Measurements from ENCODE around the gene DAND5.

Gene DAND5

DNA sequence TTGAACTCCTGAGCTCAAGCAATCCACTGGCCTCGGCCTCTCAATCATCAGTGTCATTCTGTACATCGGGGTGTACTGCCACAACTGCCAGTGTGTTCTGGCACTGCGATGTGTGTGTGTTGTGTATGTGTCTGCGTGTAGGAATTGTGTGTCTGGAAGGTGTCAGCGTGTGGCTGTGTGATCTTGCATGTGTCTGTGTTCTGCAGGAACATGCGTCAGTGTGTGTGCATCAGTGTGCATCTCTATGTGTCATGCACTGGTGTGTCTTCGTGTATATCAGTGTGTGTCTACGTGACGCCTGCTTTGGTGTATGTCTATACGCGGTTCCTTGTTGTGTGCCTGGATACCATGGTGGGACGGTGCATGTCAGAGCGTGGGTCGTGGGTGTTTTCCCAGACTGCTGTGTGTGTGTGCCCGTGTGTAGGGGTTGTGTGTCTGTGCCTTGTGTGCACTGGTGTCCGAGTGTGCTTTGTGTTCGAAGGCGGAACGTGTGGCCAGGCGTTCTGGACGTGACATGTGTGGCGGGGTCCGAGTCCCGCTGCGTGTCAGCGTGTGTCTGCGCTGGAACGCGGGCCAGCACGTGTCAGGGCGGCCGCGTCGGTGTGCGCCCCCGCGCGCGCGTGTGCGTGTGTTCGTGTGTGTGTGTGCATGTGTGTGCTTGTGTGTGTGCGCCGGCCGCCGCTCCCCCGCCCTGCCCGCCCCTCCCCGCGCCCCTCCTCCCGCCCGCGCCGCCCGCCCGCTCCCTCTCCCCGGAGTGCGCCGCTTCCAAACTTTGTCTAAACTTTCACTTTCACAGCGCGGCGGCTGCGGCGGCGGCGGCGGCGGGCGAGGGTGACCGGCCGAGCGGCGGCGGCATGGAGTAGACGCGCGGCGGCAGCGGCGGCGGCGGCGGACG lies 25.6 kb downstream of the DAND5 start, which contains the start of gene NFIX:
Gene NFIX, plus strand, starts transcription at position 775 of the 895 bp plus-strand sequence. CDS start 363 bp downstream, outside the sequence.
- peak; percentile 56 for DNase-seq (ENCODE audit: low read depth)

DNA sequence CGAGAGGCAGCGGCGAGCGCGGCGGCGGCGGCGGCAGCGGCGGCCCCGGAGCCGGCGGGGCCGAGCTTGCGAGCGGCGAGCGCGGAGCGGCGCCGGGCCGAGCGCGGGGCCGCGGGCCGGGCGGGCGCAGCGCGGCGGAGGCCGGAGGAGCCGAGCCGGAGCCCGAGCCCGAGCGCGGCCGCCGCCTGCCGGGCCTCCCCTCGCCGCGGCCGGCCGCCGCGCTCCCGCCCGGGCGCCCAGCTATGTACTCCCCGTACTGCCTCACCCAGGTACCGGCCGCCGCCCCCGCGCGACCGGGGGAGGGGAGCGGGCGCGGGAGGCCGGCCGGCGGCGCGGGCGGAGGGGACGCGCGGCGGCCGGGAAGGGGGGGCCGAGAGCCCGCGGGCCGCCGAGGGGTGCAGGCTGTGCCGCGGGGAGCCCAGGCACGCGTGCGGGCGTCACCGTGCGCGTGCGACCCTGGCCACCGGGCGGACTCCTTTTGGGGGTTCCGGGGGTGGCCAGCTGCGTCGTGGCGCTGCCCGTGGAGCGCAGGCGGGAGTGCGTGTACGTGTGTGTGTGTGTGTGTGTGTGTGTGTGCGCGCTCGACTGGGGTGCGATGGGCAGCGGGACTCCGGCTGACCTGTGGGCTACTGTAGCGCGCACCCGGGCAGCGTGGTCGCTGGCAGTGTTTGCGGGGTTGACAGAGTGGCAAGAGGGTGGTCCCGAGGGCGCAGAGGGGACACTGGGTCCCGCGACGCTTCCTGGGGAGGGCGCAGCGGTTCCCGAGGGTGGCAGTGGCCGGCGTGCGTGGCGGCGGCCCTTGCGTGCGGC lies 26.4 kb downstream of the DAND5 start:
- DNase-seq (ENCODE audit: low read depth), result peak; percentile 41

DNA sequence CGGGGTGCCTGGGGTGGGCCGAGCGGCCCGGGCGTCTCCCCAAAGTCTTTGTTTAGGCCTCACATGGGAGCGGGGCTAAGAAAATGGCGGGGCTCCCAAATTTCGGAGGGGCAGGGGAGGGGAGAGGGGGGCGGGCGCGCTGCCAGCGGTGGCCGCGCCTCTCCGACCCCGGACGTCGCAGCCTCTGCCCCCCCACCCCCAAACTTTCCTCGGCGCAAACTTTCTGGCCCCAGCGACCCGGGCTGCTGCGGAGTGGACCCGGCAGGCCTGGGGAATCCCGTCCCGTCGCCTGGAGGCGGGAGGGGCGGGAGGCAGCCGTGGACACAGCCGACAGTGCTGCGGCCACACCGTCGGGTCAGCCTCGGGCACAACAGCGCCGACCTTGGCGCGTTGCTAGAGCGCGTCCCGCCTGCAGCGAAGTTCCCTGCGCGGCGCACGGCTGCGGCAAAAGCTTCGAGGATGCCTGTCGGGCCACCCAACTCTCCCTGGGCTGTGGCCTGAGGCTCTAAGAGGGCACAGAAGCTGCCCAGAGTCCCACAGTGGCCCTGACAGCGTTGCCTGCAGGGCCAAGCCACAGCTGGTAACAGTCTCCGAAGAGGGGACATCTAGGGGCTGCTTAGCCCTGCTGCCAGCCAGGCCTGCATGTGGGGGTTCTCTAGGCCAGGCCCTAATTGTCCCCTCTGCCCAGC lies 27.2 kb downstream of the DAND5 start:
- DNase-seq (ENCODE audit: low read depth), result peak; percentile 45

DNA sequence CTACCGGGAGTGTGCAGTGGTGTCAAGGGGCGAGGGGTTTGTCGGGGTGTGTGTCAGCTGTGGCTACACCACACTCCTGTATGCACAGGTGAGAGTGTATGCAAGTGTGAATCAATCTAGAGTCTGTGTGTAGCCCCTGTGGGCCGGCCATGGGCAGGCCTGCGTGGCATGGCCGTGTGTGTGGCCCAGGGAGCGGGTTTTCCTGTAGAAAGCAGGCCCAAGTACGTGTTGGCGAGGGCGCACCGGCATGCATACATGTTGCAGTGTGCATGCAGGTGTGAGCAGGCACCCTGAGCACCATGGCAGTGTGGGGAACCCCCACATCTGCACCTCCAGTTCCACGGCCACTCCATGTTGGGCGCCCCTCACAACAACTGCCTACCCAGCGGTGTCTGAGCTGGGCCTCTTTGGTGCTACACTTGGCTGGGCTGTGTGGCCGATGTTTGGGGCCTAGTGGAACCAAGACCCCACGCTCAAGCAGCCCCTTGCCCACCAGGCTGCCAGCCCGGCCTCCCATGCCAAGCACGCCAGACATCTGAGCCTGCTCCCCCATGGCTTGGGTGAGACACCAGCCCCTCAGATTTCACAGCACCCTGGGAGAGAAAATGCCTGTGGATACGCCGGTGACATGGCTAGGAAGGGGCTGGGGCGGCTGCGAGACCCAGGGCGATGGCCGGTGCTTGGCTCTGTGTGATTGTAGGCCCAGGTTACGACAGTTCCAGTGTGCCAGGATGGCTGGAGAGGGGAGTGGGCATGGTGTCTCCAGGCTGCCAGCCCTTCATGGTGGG lies 28.0 kb downstream of the DAND5 start:
- DNase-seq (ENCODE audit: low read depth), result no peak

DNA sequence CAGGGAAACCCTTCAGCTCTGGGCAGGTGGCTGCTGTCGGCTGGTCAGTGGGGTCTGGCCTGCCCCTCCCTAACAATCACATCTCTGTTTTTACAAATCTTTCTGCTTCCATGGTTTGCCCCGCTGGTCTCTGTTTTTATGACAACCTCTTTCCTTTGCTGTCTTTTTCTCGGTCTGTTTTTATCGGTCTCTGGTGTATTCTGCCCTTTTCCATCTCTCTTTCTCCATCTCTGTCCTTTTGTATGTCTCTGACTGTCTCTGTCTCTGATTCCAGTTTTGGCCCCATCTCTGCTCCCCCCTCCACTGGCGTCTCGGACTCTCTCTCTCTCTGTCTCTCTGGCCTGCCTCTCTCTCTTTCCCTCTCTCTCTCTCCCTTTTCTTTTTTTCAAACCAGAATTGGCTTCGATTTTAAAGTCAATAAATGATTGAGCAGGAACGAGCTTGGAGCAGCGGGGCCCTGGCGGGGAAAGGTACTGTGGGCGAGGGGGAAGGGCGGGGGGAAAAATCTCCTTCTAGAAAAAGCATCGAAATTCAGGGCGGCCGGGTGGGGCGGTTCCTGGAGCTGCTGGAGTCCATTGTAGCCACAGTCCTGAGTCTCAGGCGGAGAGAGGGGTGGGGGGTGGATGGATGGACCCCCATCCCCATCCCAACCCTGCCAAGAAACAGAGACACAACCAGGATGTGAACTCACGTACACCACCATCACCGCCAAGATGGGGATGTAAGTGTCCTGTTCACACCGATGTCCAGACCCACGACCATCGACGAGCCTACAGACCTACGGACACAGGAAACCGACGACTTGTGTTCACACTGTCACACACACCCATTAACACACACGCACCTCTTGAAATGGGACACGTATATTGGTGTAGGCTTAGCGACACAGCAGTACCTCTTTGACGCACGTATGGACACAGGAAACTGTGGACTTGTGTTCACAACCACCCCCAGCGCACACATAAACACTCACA lies 28.9 kb downstream of the DAND5 start:
- DNase-seq (ENCODE audit: low read depth), result no peak

DNA sequence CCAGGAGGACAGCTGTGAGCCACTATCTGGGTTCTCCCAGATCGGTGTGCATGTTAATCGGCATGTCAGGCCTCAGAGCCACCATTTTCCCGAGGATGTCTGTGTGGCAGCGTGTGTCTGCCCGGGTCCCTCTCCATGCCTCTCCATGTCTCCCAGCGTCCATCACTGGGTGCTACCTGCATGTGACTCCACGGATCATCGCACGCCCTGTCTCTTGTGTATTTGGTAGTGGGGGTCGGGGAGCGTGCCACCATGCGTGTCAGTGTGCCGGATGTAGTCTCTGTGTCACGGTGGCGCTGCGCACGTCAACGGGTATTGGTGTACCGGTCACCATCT lies 31.8 kb downstream of the DAND5 start:
- no peak for DNase-seq (ENCODE audit: low read depth)

DNA sequence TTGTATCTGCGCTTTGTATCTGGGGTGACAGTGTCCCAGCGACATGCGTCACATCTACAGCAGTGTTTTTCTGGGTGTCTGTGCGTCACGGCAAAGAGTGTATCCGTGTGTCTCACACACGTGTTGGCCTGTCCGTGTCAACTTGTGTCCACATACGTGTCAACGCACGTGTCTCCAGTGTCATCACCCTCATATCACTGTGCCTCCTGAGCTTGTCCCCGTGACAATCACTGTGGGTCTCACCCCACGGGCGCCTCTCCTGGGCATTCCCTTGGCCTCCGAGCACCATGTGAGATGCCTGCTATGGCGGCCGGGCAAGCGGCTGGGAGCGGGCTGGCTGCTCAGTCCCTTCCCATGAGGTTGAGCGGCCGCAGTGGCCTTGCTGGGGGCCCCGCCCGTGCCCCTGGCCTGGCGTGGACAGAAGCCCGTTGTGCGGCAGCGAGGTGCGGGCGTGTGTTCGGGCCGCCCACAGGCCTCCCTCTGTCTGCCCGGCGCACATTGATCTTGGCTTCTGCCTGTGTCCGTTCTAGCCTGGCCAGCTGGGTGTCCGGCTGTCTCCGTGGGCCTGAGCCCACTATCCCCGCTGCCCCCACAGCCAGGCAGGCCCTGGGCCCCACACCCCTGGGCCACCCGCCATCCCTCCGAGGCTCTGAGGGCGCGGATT lies 32.3 kb downstream of the DAND5 start:
- DNase-seq (ENCODE audit: low read depth), result no peak

DNA sequence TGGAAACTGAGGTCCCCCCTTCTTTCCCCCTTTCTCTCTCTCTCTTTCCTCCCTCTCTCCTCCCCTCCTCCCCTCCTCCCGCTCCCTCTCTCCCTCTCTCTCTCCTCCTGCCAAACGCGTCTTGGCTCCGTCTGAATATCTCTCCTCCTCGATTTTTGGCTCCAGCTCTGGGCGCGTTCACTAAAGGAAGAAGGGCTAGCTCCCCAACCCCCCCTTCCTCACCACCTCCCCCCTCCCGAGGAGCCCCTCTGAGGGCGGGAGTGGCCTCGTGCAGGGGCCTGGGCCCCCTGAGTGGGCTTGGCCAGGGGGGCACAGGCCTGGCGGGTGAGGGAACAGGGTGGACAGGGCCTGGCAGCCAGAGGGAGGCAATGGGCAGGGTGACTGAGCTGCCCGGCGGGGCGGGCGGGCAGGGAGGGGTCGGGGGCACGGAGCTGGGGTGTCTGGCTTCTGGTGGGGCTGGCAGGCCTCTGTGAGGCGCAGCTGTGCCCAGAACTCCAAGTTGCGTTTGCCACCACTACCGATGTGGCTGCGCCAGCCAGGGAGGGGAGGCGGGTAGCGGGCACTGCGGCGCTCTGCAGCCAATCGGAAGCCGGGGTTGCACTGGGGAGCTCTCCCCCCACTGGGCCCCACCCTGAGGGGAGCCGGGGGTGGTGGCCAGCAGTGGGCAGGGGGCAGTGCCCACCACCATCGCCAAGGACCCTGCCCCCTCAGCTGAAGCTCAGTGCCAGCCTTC lies 33.0 kb downstream of the DAND5 start:
- DNase-seq (ENCODE audit: low read depth), result peak; percentile 29

DNA sequence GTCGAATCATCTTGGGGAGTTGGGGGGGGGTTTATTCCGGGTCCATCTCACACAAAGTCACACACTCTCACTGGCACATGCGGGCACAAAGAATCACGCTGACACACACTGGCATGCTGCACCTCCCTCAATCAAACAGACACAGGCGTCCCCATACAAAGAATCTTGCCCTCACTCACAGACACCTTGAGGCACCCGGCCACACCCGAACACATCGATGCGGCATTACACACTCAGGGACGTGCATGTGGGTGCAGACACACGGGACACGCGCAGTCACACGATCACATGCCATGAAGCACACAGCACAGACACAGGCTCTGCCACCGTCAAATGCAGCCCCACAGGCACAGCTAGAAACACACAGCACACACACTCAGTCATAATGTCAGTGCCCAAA lies 33.7 kb downstream of the DAND5 start:
- no peak for DNase-seq (ENCODE audit: low read depth)

DNA sequence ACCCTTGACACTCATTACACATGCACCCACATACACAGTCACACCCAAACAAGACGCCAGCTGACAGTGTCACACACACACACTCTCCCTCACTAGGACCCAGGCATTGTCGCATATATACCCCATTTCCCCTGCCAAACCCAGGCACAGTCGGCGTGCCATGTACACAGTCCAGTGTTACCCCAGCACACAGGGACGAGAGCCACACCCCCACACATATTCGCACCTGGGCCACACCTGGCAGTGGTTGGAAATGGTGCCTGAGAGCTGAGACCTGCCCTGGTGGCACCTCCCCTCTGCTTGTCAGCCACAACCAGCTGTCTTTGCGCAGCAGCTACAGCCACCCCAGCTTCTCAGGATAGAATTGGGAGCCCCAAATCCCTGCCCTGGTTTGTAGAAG lies 34.9 kb downstream of the DAND5 start:
- DNase-seq (ENCODE audit: low read depth), result no peak

DNA sequence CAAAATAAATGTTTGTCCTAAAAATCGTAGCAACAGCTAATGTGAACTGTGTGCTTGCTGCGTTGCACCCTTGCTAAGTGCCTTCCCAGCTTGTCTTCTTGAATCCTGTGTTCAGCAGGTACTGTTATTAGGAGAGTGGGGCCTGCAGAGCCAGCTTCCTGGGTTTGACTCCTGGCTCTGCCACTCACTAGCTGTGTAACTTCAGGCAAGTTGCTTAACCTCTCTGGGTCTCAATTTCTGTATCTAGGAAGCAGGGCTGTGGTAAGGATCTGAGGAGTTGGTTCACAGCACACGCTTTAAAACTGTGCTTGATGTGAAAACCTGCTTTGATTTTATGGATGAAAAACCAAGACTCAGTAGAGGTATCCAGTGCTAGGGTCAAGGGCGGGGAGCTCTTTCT lies 35.9 kb downstream of the DAND5 start:
- DNase-seq (ENCODE audit: low read depth), result no peak

DNA sequence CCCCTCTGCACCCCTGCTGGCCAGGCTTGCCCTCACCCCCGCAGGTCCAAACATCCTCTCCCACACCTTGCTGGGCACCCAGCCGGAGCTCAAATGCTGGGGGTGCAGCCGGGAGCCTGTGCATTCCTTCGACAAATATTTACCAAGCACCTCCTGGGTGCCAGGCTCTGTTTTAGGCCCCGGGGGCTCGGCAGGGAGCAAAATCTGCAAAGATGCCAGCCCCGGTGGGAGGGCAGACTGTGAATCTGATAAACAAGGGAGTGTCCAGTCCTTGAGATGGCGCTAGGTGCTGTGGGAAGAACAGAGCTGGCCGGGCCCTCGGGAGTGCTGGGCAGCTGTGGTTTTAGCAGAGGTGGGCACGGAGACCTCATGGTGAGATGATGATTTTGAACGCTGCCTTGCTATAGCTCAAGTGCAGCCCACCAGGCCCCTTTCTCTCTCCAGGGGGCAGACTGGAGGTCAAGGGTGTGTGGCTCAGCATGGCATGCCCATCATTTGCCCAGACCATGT lies 36.5 kb downstream of the DAND5 start:
- no peak for DNase-seq (ENCODE audit: low read depth)

DNA sequence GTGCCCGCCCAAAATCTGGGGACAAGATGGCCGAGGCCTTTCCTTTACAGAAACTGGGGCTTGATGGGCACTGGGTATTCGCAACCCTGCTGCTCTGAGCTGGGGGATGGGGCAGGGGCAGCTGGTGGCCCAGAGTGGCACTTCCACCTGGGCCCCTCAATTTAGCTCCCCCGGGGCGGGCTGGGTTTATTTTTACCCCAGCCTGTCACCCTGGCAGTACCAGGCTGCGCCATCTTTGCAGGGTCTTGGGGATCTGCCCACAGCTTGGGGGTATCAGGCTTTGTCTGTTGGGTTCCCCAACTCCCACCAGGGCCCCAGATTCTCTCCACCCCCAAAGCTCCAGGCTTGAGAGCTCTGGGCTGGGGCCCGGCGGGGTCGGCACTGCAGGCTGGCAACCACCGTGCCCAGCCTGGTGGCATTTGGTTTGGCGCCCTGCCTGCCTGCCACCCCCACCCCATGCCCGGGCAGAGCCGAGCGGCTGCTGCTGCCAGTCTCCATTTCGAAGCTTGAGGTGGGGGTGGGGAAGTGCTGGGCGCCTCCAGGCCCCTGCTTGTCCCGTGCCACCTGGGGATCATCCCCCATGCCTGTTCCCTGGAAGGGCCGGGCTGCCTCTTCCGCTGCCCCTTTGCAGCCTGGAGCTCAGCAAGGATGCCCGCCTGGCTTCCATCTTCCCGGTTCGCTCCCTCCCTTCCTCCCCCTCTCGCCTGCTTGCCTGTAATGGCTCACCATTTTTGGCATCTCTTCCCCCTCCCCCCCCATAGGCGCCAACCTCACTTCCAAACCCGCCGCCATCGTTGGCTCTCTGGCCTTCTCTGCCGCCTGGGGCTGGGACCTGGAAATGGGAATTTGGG lies 37.3 kb downstream of the DAND5 start:
- DNase-seq (ENCODE audit: low read depth), result no peak

DNA sequence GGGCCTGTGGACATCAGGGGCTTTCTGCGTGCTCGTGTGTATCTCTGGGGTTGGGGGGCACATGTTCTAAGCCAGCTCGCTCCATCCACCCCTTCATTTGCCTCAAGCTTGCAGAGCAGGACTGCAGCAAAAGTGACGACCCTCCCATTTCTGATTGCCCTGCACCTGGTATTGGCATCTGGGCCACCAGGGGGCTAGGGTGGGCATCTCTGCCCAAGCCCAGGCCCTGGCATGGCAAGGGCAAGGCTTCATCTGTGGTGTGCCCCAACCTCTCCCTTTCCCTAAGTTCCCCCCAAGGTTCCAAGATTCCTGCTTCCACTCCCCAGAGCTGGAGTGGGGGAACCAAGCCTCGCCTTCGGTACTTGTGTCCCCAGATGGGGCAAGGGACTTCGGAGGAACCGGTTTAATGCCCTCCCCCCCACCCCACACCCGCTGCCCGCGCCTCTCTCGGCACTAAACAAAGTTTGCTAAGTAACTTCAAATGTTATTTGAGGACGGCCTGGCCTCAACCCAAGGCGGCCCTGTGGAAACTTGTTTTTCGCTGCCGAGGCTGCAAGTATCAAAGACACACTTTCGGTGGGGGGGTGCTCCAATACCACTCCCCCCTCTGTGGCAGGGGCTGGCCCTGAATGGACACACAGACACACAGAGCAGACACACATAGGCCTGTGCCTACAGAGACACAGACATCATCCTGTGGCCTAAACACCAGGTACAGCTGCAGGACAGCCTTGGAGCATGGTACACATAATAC lies 38.1 kb downstream of the DAND5 start:
- no peak for DNase-seq (ENCODE audit: low read depth)

DNA sequence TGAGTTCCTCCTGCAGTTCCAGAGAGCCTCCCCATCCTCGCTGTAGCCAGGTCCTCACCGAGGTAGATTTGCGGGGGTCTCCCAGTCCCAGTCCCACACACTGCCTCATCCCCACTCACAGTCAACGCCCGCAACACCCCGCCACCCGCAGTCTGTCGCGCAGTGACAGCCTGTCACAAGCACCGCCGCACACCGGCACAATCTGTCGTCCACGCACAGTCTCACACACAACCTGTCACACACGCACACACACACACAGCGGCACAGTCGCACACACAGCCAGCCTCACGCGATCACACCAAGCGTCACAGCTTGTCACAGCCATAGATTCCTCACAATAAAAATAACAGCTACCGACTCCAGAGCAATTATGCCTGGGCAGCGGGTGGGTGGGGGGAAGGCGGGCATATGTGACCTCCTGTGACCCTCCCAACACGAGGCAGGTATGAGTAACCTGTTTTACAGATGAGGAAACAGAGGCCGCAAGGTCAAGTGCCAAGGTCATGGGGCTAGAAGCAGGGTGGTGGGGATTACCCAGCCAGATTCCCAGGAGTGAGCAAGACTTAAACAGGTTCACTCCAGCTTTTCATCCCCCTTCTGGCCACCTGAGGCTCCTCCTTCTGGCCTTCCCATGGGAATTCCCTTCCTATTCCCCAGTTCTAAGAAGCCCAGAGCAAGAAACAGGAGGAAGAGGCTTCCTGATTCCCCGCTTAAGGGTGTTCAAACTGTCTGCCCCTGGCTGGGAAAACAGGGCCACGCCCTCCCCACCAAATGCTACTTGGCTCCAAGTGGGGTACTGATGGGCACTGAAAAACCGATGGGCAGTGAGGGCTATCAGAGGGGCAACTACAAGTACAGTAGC lies 39.8 kb downstream of the DAND5 start:
- no peak for DNase-seq (ENCODE audit: low read depth)

All from iris pigment epithelial cell (primary cell).